ENCODE measurements around the gene PIRT.

Gene PIRT

GRCh38 chr17:10777131-10777807 is 60.6 kb downstream of the PIRT start:
- no peak for TF ChIP-seq CTCF (IDR thresholded peaks at IDR 0.05; ENCODE audit: low read length, missing control alignments)
- no peak overlapping the region for H3K4me3 ChIP-seq (replicated peaks; ENCODE audit: low read depth, low read length)
- DNase-seq (ENCODE audit: low read depth): no peak

GRCh38 chr17:10776381-10776780 is 61.5 kb downstream of the PIRT start:
- no peak for TF ChIP-seq CTCF (IDR thresholded peaks at IDR 0.05; ENCODE audit: low read length, missing control alignments)
- DNase-seq (ENCODE audit: low read depth): no peak
- H3K4me3 ChIP-seq (replicated peaks; ENCODE audit: low read depth, low read length): no peak overlapping the region

- no peak for TF ChIP-seq CTCF (IDR thresholded peaks at IDR 0.05; ENCODE audit: low read length, missing control alignments)
- H3K4me3 ChIP-seq (replicated peaks; ENCODE audit: low read depth, low read length): no peak overlapping the region
- no peak for DNase-seq (ENCODE audit: low read depth)
Observed at GRCh38 chr17:10775740-10776356, 62.0 kb downstream of the PIRT start.

GRCh38 chr17:10775058-10775457 is 62.8 kb downstream of the PIRT start:
- TF ChIP-seq CTCF (IDR thresholded peaks at IDR 0.05; ENCODE audit: low read length, missing control alignments): no peak
- DNase-seq (ENCODE audit: low read depth): no peak
- no peak overlapping the region for H3K4me3 ChIP-seq (replicated peaks; ENCODE audit: low read depth, low read length)

- no peak for DNase-seq (ENCODE audit: low read depth)
- no peak for TF ChIP-seq CTCF (IDR thresholded peaks at IDR 0.05; ENCODE audit: low read length, missing control alignments)
- H3K4me3 ChIP-seq (replicated peaks; ENCODE audit: low read depth, low read length): no peak overlapping the region
Observed at GRCh38 chr17:10773391-10773790, 64.5 kb downstream of the PIRT start.
